ENCODE measurements around the gene RAPGEF1. TPM values are rescaled to one million over a fixed set of nuclear protein-coding genes. Genes with fewer than 3 reads are reported as not detected.
"Not testable (repeated sequence)": the region's sequence is repeated elsewhere in the genome, so short reads cannot be mapped to it uniquely, and the experiment has no call there.

RAPGEF1 gene
- total RNA-seq, 6 experiments from 2014 or later, result 22.9 to 53.6 (median 30.2) TPM

DNA sequence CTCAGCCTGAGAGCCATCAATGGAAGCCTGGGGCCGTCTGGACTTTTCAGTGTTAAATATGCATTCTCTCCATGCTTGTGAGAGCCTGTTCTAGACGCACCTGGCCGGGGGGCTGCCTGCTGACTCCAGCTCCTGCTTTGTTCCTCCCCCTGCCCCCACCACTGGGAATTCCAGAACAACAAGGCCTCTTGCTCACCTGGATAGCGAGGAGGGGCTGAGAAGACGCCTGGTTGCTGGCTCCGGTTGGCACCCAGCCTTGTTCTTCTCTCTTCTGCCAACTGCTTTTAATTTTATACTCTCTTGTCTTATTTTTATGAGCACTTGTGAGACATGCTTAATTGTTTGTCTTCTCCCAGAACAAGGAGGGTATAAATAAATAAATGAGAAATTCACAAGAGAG is 15.0 kb upstream of the RAPGEF1 start:
- H3K27me3 ChIP-seq, result no peaks in the 10 kb centered on the region
- no peak for DNase-seq
- H3K9me3 ChIP-seq, result no peaks in the 10 kb centered on the region
- no peak for ATAC-seq
- WGBS (ENCODE audit: insufficient coverage, low coverage, low lambda C conversion rate, missing lambda C conversion rate), result 55% methylated on average over 6 of the region's 6 CpGs
- intact Hi-C loops (cut with DNase I), result no loop called here
- no peak overlapping the region for H3K27ac ChIP-seq
- no peaks in the 10 kb centered on the region for H3K4me1 ChIP-seq
- TF ChIP-seq POLR2A (IDR thresholded peaks at IDR 0.05), result no peak
- TF ChIP-seq CTCF (IDR thresholded peaks at IDR 0.05), result no peak
- no peaks in the 10 kb centered on the region for H3K36me3 ChIP-seq
- H3K4me3 ChIP-seq, result no peak overlapping the region

GRCh38 chr9:131753751-131754150 is 13.9 kb upstream of the RAPGEF1 start:
- WGBS (ENCODE audit: insufficient coverage, low coverage, low lambda C conversion rate, missing lambda C conversion rate), result 81% methylated on average over 6 of the region's 9 CpGs
- H3K4me3 ChIP-seq; ATAC-seq; DNase-seq; H3K27ac ChIP-seq; H3K27me3 ChIP-seq; H3K4me1 ChIP-seq; H3K9me3 ChIP-seq; H3K36me3 ChIP-seq; intact Hi-C loops (cut with DNase I): not testable (repeated sequence)

DNA sequence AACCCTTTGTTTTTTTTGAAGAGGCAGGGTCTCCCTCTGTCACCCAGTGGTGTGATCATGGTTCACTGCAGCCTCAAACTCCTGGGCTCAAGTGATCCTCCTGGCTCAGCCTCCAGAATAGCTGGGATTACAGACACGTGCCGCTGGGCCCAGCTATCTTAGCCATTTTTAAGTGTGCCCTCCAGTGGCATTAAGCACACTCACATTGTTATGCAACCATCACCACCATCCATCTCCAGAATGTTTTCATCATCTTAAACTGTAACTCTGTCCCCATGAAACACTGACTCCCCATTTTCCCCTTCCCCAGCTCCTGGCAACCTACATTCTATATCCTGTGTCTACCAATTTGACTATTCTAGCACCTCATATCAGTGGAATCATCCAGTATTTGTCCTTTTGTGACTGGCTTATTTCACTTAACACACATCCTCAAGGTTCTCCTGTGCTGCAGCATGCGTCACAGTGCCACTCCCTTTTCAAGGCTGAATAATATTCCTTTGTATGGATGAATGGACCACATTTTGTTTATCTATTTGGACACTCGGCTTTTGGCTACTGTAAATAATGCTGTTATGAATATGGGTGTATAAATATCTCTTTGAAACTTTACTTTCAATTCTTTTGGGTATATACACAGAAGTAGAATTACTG is 12.5 kb upstream of the RAPGEF1 start:
- DNase-seq (no peak), ATAC-seq (no peak)
- H3K27me3 ChIP-seq, result no peaks in the 10 kb centered on the region
- H3K9me3 ChIP-seq, result no peaks in the 10 kb centered on the region
- WGBS (ENCODE audit: insufficient coverage, low coverage, low lambda C conversion rate, missing lambda C conversion rate), result 90% methylated on average over 3 of the region's 4 CpGs
- TF ChIP-seq CTCF (IDR thresholded peaks at IDR 0.05) (no peak), POLR2A (IDR thresholded peaks at IDR 0.05) (no peak)
- H3K4me1 ChIP-seq, result no peaks in the 10 kb centered on the region
- no peaks in the 10 kb centered on the region for H3K36me3 ChIP-seq
- H3K4me3 ChIP-seq, result no peak overlapping the region
- no peak overlapping the region for H3K27ac ChIP-seq
- intact Hi-C loops (cut with DNase I), result no loop called here

GRCh38 chr9:131748411-131748955 is 8.6 kb upstream of the RAPGEF1 start:
- TF ChIP-seq CTCF (IDR thresholded peaks at IDR 0.05) (no peak), POLR2A (IDR thresholded peaks at IDR 0.05) (no peak)
- WGBS (ENCODE audit: insufficient coverage, low coverage, low lambda C conversion rate, missing lambda C conversion rate), result 37% methylated on average over 5 of the region's 5 CpGs
- no peak for DNase-seq
- H3K9me3 ChIP-seq, result no peaks in the 10 kb centered on the region
- no peak overlapping the region for H3K27ac ChIP-seq
- no peaks in the 10 kb centered on the region for H3K4me1 ChIP-seq
- intact Hi-C loops (cut with DNase I), result no loop called here
- H3K27me3 ChIP-seq, result no peaks in the 10 kb centered on the region
- ATAC-seq, result no peak
- H3K4me3 ChIP-seq, result no peak overlapping the region
- no peaks in the 10 kb centered on the region for H3K36me3 ChIP-seq

DNA sequence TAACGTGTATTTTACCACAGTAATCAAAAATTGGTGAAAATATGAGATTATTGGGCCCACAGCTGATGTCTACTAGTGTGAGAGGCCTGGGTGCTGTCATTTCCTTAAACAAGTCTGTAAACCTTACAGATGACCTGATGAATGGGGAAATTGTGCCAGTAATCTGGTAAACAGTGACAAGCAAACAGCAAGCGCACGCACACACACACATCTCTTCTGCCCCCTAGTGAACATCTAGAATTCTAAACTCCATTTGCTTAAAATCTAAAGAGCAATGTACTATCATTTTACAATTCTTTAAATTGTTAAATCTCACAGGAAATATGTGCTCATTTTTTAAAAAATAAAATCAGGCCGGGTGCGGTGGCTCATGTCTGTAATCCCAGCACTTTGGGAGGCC is 7.5 kb upstream of the RAPGEF1 start:
- WGBS (ENCODE audit: insufficient coverage, low coverage, low lambda C conversion rate, missing lambda C conversion rate), result 12% methylated on average over 5 of the region's 5 CpGs
- H3K27me3 ChIP-seq, result no peaks in the 10 kb centered on the region
- no peaks in the 10 kb centered on the region for H3K9me3 ChIP-seq
- ATAC-seq (peak; percentile 78 to 93 (median 88)), DNase-seq (no peak)
- TF ChIP-seq POLR2A (IDR thresholded peaks at IDR 0.05) (no peak), CTCF (IDR thresholded peaks at IDR 0.05) (peak; percentile 62 to 73 (median 67))
- no peak overlapping the region for H3K27ac ChIP-seq
- no peaks in the 10 kb centered on the region for H3K4me1 ChIP-seq
- intact Hi-C loops (cut with DNase I), result no loop called here
- H3K4me3 ChIP-seq, result no peak overlapping the region
- no peaks in the 10 kb centered on the region for H3K36me3 ChIP-seq
